Cardiac septum (tissue), 1 donor: Measurements from ENCODE around the gene MGME1. TPM values are rescaled to one million over a fixed set of nuclear protein-coding genes. Genes with fewer than 3 reads are reported as not detected.

Experiments
- DNase-seq: peaks from one replicate; pipeline ENCODE4 v3.0.0-alpha.2; 2020; ENCODE audit warnings: low spot score
- intact Hi-C: fragments of 100-400 bp; cut with DNase I; formaldehyde crosslinking; loops from one replicate; pipeline ENCODE4 v1.14.0; 2022
- total RNA-seq: library from RNA; stranded (reverse); fragmentation: NEBNext Ultra II Directional; extraction: Animal tissue kit (Norgen Biotek cat#: 25700); gene quantifications from one replicate; pipeline ENCODE4 v1.2.1, GENCODE V29; 2021
- donor health status: DM: no; HTN: no; CAD: no.

The MGME1 gene
- total RNA-seq, 1 donor from 2014 or later, result 9.5 TPM

GRCh38 chr20:17938871-17939619 lies 29.8 kb upstream of the MGME1 start:
- DNase-seq, result no peak
- intact Hi-C loops, result loop anchor here (5.0 to 10.0 kb wide), 2 partner anchors 42 to 404 kb away; partner anchors contain the start of gene BFSP1

- no peak for DNase-seq
- intact Hi-C loops, result loop anchor here (5.0 to 10.0 kb wide), 2 partner anchors 42 to 405 kb away; partner anchors contain the start of gene BFSP1
Observed at GRCh38 chr20:17939622-17940223, 29.1 kb upstream of the MGME1 start.

- intact Hi-C loops, result no loop called here
- no peak for DNase-seq
Observed at GRCh38 chr20:17940224-17940971, 28.4 kb upstream of the MGME1 start.

GRCh38 chr20:17941087-17941825 lies 27.6 kb upstream of the MGME1 start:
- DNase-seq, result no peak
- intact Hi-C loops, result no loop called here

- intact Hi-C loops, result no loop called here
- DNase-seq, result no peak
Observed at GRCh38 chr20:17941826-17942196, 27.0 kb upstream of the MGME1 start.

- no peak for DNase-seq
- intact Hi-C loops, result no loop called here
Observed at GRCh38 chr20:17943343-17943742, 25.5 kb upstream of the MGME1 start.

GRCh38 chr20:17944854-17945474 lies 23.9 kb upstream of the MGME1 start:
- no peak for DNase-seq

GRCh38 chr20:17946040-17946439 lies 22.8 kb upstream of the MGME1 start:
- no peak for DNase-seq
- intact Hi-C loops, result no loop called here

More at GRCh38 chr20:17944854-17945474, 23.9 kb upstream of the MGME1 start:
- intact Hi-C loops, result no loop called here

- no peak for DNase-seq
- intact Hi-C loops, result no loop called here
Observed at GRCh38 chr20:17946572-17947473, 22.0 kb upstream of the MGME1 start.

- intact Hi-C loops, result no loop called here
- DNase-seq, result no peak
Observed at GRCh38 chr20:17947474-17947815, 21.4 kb upstream of the MGME1 start.

- intact Hi-C loops, result no loop called here
- no peak for DNase-seq
Observed at GRCh38 chr20:17948442-17948841, 20.4 kb upstream of the MGME1 start.

- intact Hi-C loops, result no loop called here
- no peak for DNase-seq
Observed at GRCh38 chr20:17949899-17950298, 18.9 kb upstream of the MGME1 start.

GRCh38 chr20:17950670-17951069 lies 18.1 kb upstream of the MGME1 start:
- DNase-seq, result no peak
- intact Hi-C loops, result no loop called here

GRCh38 chr20:17951323-17951722 lies 17.5 kb upstream of the MGME1 start:
- no peak for DNase-seq
- intact Hi-C loops, result no loop called here

GRCh38 chr20:17952692-17953684 lies 15.8 kb upstream of the MGME1 start:
- intact Hi-C loops, result no loop called here
- no peak for DNase-seq

- intact Hi-C loops, result no loop called here
- DNase-seq, result no peak
Observed at GRCh38 chr20:17953935-17954334, 14.9 kb upstream of the MGME1 start.

- intact Hi-C loops, result no loop called here
- no peak for DNase-seq
Observed at GRCh38 chr20:17955302-17955701, 13.5 kb upstream of the MGME1 start.
